ENCODE measurements around the gene CLDN2.

CLDN2 gene

GRCh38 chrX:106940068-106940467 is 19.9 kb downstream of the CLDN2 start:
- no peak for TF ChIP-seq CTCF (IDR thresholded peaks at IDR 0.05; ENCODE audit: low read depth, low read length)
- in situ Hi-C loops (cut with HindIII; ENCODE audit: low sequenced_read_pairs), result no loop called here
- H3K4me3 ChIP-seq (ENCODE audit: low read depth, low read length), result no peak overlapping the region
- no peak for DNase-seq (ENCODE audit: low read depth, low spot score)

- no peak for DNase-seq (ENCODE audit: low read depth, low spot score)
- no peak for TF ChIP-seq CTCF (IDR thresholded peaks at IDR 0.05; ENCODE audit: low read depth, low read length)
- in situ Hi-C loops (cut with HindIII; ENCODE audit: low sequenced_read_pairs), result no loop called here
- H3K4me3 ChIP-seq (ENCODE audit: low read depth, low read length), result no peak overlapping the region
These were observed 26.3 kb downstream of the CLDN2 start for GRCh38 chrX:106946464-106946863.

GRCh38 chrX:106948641-106949040 is 28.4 kb downstream of the CLDN2 start:
- TF ChIP-seq CTCF (IDR thresholded peaks at IDR 0.05; ENCODE audit: low read depth, low read length), result no peak
- no peak for DNase-seq (ENCODE audit: low read depth, low spot score)
- in situ Hi-C loops (cut with HindIII; ENCODE audit: low sequenced_read_pairs), result no loop called here
- H3K4me3 ChIP-seq (ENCODE audit: low read depth, low read length), result no peak overlapping the region

GRCh38 chrX:106949366-106949765 is 29.2 kb downstream of the CLDN2 start:
- TF ChIP-seq CTCF (IDR thresholded peaks at IDR 0.05; ENCODE audit: low read depth, low read length), result no peak
- H3K4me3 ChIP-seq (ENCODE audit: low read depth, low read length), result no peak overlapping the region
- in situ Hi-C loops (cut with HindIII; ENCODE audit: low sequenced_read_pairs), result no loop called here
- no peak for DNase-seq (ENCODE audit: low read depth, low spot score)

GRCh38 chrX:106950381-106950780 is 30.2 kb downstream of the CLDN2 start:
- no peak for TF ChIP-seq CTCF (IDR thresholded peaks at IDR 0.05; ENCODE audit: low read depth, low read length)
- in situ Hi-C loops (cut with HindIII; ENCODE audit: low sequenced_read_pairs), result no loop called here
- no peak for DNase-seq (ENCODE audit: low read depth, low spot score)
- no peak overlapping the region for H3K4me3 ChIP-seq (ENCODE audit: low read depth, low read length)

- in situ Hi-C loops (cut with HindIII; ENCODE audit: low sequenced_read_pairs), result no loop called here
- no peak for TF ChIP-seq CTCF (IDR thresholded peaks at IDR 0.05; ENCODE audit: low read depth, low read length)
- no peak for DNase-seq (ENCODE audit: low read depth, low spot score)
- no peak overlapping the region for H3K4me3 ChIP-seq (ENCODE audit: low read depth, low read length)
These were observed 31.0 kb downstream of the CLDN2 start for GRCh38 chrX:106951230-106951629.

GRCh38 chrX:106952089-106952488 is 31.9 kb downstream of the CLDN2 start:
- in situ Hi-C loops (cut with HindIII; ENCODE audit: low sequenced_read_pairs), result no loop called here
- no peak for DNase-seq (ENCODE audit: low read depth, low spot score)
- no peak overlapping the region for H3K4me3 ChIP-seq (ENCODE audit: low read depth, low read length)
- TF ChIP-seq CTCF (IDR thresholded peaks at IDR 0.05; ENCODE audit: low read depth, low read length), result no peak

All from astrocyte of the spinal cord (primary cell).